ENCODE results near the gene RER1. TPM values are rescaled to one million over a fixed set of nuclear protein-coding genes. Genes with fewer than 3 reads are reported as not detected.

Gene RER1
- total RNA-seq, 1 experiment from 2014 or later, result 110 TPM

DNA sequence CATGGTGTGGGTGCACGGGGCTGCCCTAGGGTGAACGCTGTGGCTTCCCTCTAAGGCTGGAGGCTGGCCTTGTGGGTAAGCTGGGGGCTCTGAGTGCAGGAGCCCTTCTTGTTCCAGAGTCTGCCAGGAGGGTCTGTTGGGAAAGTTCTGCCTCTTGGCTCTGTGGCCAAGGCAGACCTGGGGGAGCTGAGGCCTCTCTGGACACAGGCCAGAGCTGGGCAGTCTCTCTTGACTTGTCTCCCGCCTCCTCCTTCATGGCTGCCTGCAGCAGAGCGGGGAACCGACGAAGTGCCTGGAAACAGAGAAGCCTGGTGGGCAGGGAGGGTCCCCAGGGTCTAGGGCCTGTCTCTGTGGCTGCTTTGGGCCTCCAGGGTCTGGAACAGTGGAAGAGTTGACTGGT, 51.0 kb downstream of the RER1 start:
- no peak overlapping the region for H3K18ac ChIP-seq (ENCODE audit: insufficient read length, low read depth, low read length)
- H2BK15ac ChIP-seq (ENCODE audit: low read depth, low read length), result no peak overlapping the region
- H4K20me1 ChIP-seq (ENCODE audit: control insufficient read depth, insufficient read depth, insufficient read length), result no peaks in the 10 kb centered on the region
- no peak overlapping the region for H3K4me2 ChIP-seq (ENCODE audit: insufficient read depth, insufficient read length, low read length)
- no peak overlapping the region for H2BK12ac ChIP-seq (ENCODE audit: insufficient read length, low read depth, low read length)
- TF ChIP-seq, protein P1, sequence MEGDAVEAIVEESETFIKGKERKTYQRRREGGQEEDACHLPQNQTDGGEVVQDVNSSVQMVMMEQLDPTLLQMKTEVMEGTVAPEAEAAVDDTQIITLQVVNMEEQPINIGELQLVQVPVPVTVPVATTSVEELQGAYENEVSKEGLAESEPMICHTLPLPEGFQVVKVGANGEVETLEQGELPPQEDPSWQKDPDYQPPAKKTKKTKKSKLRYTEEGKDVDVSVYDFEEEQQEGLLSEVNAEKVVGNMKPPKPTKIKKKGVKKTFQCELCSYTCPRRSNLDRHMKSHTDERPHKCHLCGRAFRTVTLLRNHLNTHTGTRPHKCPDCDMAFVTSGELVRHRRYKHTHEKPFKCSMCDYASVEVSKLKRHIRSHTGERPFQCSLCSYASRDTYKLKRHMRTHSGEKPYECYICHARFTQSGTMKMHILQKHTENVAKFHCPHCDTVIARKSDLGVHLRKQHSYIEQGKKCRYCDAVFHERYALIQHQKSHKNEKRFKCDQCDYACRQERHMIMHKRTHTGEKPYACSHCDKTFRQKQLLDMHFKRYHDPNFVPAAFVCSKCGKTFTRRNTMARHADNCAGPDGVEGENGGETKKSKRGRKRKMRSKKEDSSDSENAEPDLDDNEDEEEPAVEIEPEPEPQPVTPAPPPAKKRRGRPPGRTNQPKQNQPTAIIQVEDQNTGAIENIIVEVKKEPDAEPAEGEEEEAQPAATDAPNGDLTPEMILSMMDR (conservative IDR thresholded peaks at IDR 0.05), result no peak
- H3K56ac ChIP-seq (ENCODE audit: insufficient read length, low read depth, low read length), result no peak overlapping the region
- H2AK5ac ChIP-seq (ENCODE audit: insufficient read length, low read length), result no peak overlapping the region
- H3K79me2 ChIP-seq (ENCODE audit: insufficient read depth, low read length), result no peaks in the 10 kb centered on the region
- no peak overlapping the region for H2AFZ ChIP-seq (ENCODE audit: low read length)
- no peak for DNase-seq
- no CpG with 5 or more reads among the region's 6 CpGs for WGBS (ENCODE audit: extremely low coverage, insufficient read length, low lambda C conversion rate)
- H3K14ac ChIP-seq (ENCODE audit: insufficient read depth, low read length), result no peak overlapping the region
- H3K36me3 Mint-ChIP-seq (ENCODE audit: insufficient read depth in 1 of 3, low read depth in 3 of 3), result no peaks in the 10 kb centered on the region
- H3K4ac ChIP-seq (ENCODE audit: low read depth, low read length), result no peak overlapping the region
- no peak overlapping the region for H2BK120ac ChIP-seq (ENCODE audit: low read depth, low read length, poor library complexity, severe bottlenecking)
- H3K9me3 Mint-ChIP-seq, result no peaks in the 10 kb centered on the region
- peaks cover 6% of the 10 kb centered on the region for H3K23me2 ChIP-seq (ENCODE audit: insufficient read length, low read depth, low read length, poor library complexity, severe bottlenecking)
- H2BK20ac ChIP-seq (ENCODE audit: low read depth, low read length, poor library complexity, severe bottlenecking), result no peak overlapping the region
- H3K27me3 ChIP-seq (ENCODE audit: insufficient read depth, low read length), result peaks cover 14% of the 10 kb centered on the region; the same call in 1 of the 2 replicates
- peaks cover 50% of the 10 kb centered on the region for H3K27me3 Mint-ChIP-seq (ENCODE audit: low read depth)
- H3K4me1 ChIP-seq (ENCODE audit: insufficient read depth, low read length), result no peaks in the 10 kb centered on the region; the same call in 1 of the 2 replicates
- H3K4me1 Mint-ChIP-seq, result peaks cover 0 to 9% of the 10 kb centered on the region in 2 experiments; a peak in 3 of 4 replicates
- H3K27ac Mint-ChIP-seq, result no peak overlapping the region
- H3K9ac ChIP-seq (ENCODE audit: extremely low read depth, insufficient read length, low read length), result no peak overlapping the region
- H4K5ac ChIP-seq (ENCODE audit: insufficient read length, low read depth, low read length), result no peak overlapping the region
- peak overlapping the region in 1 of 2 experiments; percentile 40; a peak in 1 of 5 replicates for H3K4me3 Mint-ChIP-seq
- H3K27ac ChIP-seq (ENCODE audit: insufficient read length, low read depth, low read length), result no peak overlapping the region
- no peaks in the 10 kb centered on the region for H3K79me1 ChIP-seq (ENCODE audit: insufficient read depth, low read depth, low read length, poor library complexity, severe bottlenecking)
- no peak overlapping the region for H4K8ac ChIP-seq (replicated peaks; ENCODE audit: insufficient read length, low read depth, low read length)
- H3T11ph ChIP-seq (ENCODE audit: low read length), result no peak overlapping the region
- no peak overlapping the region for H3K23ac ChIP-seq (ENCODE audit: insufficient read length, low read depth, low read length)
- no peak overlapping the region for H2BK5ac ChIP-seq (ENCODE audit: insufficient read length, low read length)
- no peak overlapping the region for H4K91ac ChIP-seq (ENCODE audit: insufficient read length, low read depth, low read length)
- no peaks in the 10 kb centered on the region for H3K9me3 ChIP-seq (ENCODE audit: control insufficient read depth, low read depth, low read length)
